AG04450 (cell line): ENCODE measurements around the gene NSMF. TPM values are rescaled to one million over a fixed set of nuclear protein-coding genes. Genes with fewer than 3 reads are reported as not detected.
A peak's percentile ranks its signal among the peaks of the same experiment; 100 is the strongest.
"Not testable (repeated sequence)": the region's sequence is repeated elsewhere in the genome, so short reads cannot be mapped to it uniquely, and the experiment has no call there.

ENCODE experiments used
- CTCF ChIA-PET: fragments of 300-600, 350-600 bp; formaldehyde crosslinking; extraction: SDS; loops from one replicate; lab custom pipeline; 2022; ENCODE audit warnings: antibody characterized with exemption, inconsistent platforms; lab: Charles Lee
- POLR2A ChIA-PET: fragments of 350-600 bp; formaldehyde crosslinking; extraction: SDS; loops from one replicate; lab custom pipeline; 2021; ENCODE audit warnings: antibody characterized with exemption, inconsistent platforms; lab: Yijun Ruan, JAX
- DNase-seq: peaks from one replicate; pipeline ENCODE4 v3.0.0-alpha.2; 2011; ENCODE audit warnings: low read depth, low spot score
- H3K27ac ChIP-seq: one replicate; pipeline ENCODE4 v1.5.1; 2012; ENCODE audit warnings: low read depth, low read length, control low read depth
- H3K27me3 ChIP-seq: one replicate; pipeline ENCODE4 v1.6.0; 2012; ENCODE audit warnings: low read length; ENCODE audit not compliant: control insufficient read depth, insufficient read depth
- H3K4me3 ChIP-seq: 2 replicates; pipeline ENCODE4 v1.5.1; 2011; ENCODE audit warnings: mild to moderate bottlenecking, low read depth, low read length, control low read depth
- H3K9me3 ChIP-seq: 2 replicates; pipeline ENCODE4 v1.5.1; 2012; ENCODE audit warnings: low read length; ENCODE audit not compliant: control insufficient read depth, insufficient read depth
- CTCF ChIP-seq: IDR thresholded peaks from 2 replicates; pipeline ENCODE4 v1.5.1; 2011; ENCODE audit warnings: low read depth, low read length, control low read depth, inconsistent platforms
- polyA plus RNA-seq: library from polyadenylated mRNA; depleted of rRNA; stranded (reverse); fragments of >200 nt; gene quantifications from 2 replicates; pipeline ENCODE4 v1.2.3, GENCODE V29; 2011

NSMF gene
- polyA plus RNA-seq, 1 experiment: 20.7 TPM

DNA sequence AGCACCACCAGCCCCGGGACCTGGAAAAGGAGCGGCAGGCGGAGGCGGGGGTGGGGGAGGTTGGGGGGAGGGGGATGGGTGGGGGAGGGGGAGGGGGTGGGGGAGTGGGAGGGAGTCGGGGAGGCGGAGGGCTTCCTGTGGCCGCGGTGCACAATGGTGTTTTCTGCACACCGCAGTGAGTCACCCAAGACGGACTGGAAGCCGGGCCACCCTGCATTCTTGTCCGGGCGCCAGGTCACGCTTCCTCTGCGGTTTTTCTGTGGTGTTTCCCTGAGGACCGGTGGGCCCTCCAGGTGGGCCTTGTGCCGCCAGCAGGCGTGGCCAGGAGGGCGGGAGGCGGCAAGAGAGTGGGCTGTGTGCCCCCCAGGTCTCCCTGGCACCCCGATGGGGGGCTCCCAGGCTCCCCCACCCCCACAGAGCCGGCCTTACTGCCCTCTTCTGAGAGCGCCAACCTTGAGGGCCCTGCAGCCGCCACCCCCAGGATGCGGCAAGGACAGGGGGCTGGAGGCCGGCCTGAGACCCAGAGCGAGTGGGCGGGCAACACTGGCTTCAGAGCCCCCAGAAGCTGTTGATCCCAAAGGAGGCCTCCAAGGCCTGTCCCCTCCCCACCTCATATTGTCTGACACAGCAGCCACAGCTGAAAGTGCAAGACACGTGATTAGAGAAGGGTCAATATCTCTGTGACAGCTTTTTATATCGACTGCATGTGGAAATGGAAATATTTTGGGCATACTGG lies 47.3 kb downstream of the NSMF start:
- H3K27ac ChIP-seq: peak overlapping the region; percentile 65
- no peaks in the 10 kb centered on the region; the same call in 1 of the 2 replicates for H3K9me3 ChIP-seq
- CTCF ChIA-PET: interaction anchor here (0.8 to 2.5 kb wide), 3 partner anchors 11 to 125 kb away, joined by 4 to 7 read pairs (median 6); partner anchors contain the start of genes EXD3, NOXA1 and NRARP
- no peak overlapping the region for H3K4me3 ChIP-seq
- DNase-seq: peak; percentile 75
- TF ChIP-seq CTCF: no peak
- no peaks in the 10 kb centered on the region for H3K27me3 ChIP-seq
- POLR2A ChIA-PET: interaction anchor here (1.3 kb wide), 1 partner anchor 11 kb away, joined by 3 read pairs; the partner anchor contains the start of genes EXD3 and NOXA1

GRCh38 chr9:137411260-137411644 lies 47.9 kb downstream of the NSMF start:
- Histone ChIP-seq H3K9me3 (no peaks in the 10 kb centered on the region; the same call in 1 of the 2 replicates), H3K4me3 (no peak overlapping the region), H3K27ac (no peak overlapping the region), H3K27me3 (no peaks in the 10 kb centered on the region)
- CTCF ChIA-PET: no interaction called here
- POLR2A ChIA-PET: interaction anchor here (1.3 kb wide), 1 partner anchor 12 kb away, joined by 3 read pairs; the partner anchor contains the start of genes EXD3 and NOXA1
- no peak for DNase-seq
- no peak for TF ChIP-seq CTCF

- DNase-seq: no peak
- H3K27ac ChIP-seq: no peak overlapping the region
- TF ChIP-seq CTCF: no peak
- no peak overlapping the region for H3K4me3 ChIP-seq
- POLR2A ChIA-PET: no interaction called here
- H3K9me3 ChIP-seq: no peaks in the 10 kb centered on the region; the same call in 1 of the 2 replicates
- CTCF ChIA-PET: no interaction called here
- H3K27me3 ChIP-seq: no peaks in the 10 kb centered on the region
Measured at GRCh38 chr9:137410891-137411249, 48.3 kb downstream of the NSMF start.

GRCh38 chr9:137410236-137410890 lies 48.8 kb downstream of the NSMF start:
- DNase-seq, H3K4me3 ChIP-seq, H3K27me3 ChIP-seq, H3K27ac ChIP-seq, H3K9me3 ChIP-seq: not testable (repeated sequence)
- ChIA-PET CTCF (interaction anchor here (1.1 to 2.1 kb wide), 2 partner anchors 13 to 109 kb away, joined by 3 to 7 read pairs; partner anchors contain the start of genes EXD3, NOXA1 and NRARP), POLR2A (interaction anchor here (0.6 kb wide), 1 partner anchor 102 kb away, joined by 4 read pairs; no protein-coding TSS in a partner anchor)

DNA sequence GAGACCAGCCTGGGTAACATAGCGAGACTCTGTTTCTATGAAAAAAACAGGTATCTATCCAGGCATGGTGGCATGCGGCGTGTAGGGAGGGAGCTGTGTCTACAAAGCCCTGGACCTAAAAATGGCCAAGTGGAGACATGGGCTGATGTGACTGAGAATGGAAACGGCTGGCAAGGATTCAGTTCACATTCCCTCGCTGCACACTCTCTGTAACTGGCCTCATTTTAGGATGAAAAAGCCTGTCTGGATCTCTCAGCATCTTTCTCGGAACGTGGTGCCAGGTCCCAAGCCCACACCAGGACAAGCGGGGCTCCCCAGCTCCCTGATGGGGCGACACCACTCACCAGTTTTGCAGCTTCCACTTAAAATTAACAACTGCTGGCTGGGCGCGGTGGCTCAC lies 49.6 kb downstream of the NSMF start:
- H3K9me3 ChIP-seq: no peaks in the 10 kb centered on the region; the same call in 1 of the 2 replicates
- DNase-seq: no peak
- TF ChIP-seq CTCF: no peak
- no peaks in the 10 kb centered on the region for H3K27me3 ChIP-seq
- ChIA-PET CTCF (interaction anchor here (0.5 to 2.1 kb wide), 4 partner anchors 14 to 173 kb away, joined by 3 to 7 read pairs (median 4); partner anchors contain the start of genes EXD3, NOXA1 and NRARP), POLR2A (interaction anchor here (0.6 kb wide), 1 partner anchor 101 kb away, joined by 4 read pairs; no protein-coding TSS in a partner anchor)
- H3K4me3 ChIP-seq: no peak overlapping the region
- H3K27ac ChIP-seq: no peak overlapping the region
